GM23338 (cell line): ENCODE measurements around the gene KRT17. TPM values are rescaled to one million over a fixed set of nuclear protein-coding genes. Genes with fewer than 3 reads are reported as not detected.

Experiments used
- ATAC-seq: fragments of 200-7000 bp; cut with Tn5 transposase; 3 replicates; pipeline ENCODE4 v1.9.1; 2020
- DNase-seq: peaks from one replicate; pipeline ENCODE4 v3.0.0-alpha.2; 2015; ENCODE audit warnings: low spot score
- H2AFZ ChIP-seq: fragments of 200-600 bp; sonication (generic); 2 replicates; pipeline ENCODE4 v1.8.0; 2016; ENCODE audit warnings: antibody characterized with exemption, mild to moderate bottlenecking, moderate library complexity
- H3F3A ChIP-seq: fragments of 200-600 bp; sonication (generic); replicated peaks from 2 replicates; pipeline ENCODE4 v1.8.0; 2017; ENCODE audit warnings: antibody characterized with exemption, mixed run types, low read depth
- H3K27ac ChIP-seq: fragments of 200-600 bp; sonication (generic); 2 replicates; pipeline ENCODE4 v1.6.1; 2016; ENCODE audit warnings: low read depth
- H3K27me3 ChIP-seq: fragments of 200-600 bp; sonication (generic); 2 replicates; pipeline ENCODE4 v1.8.0; 2016; ENCODE audit warnings: mild to moderate bottlenecking, mixed run types, moderate library complexity; ENCODE audit not compliant: insufficient read depth
- H3K36me3 ChIP-seq: fragments of 200-600 bp; sonication (generic); 2 replicates; pipeline ENCODE4 v1.8.0; 2016; ENCODE audit warnings: mild to moderate bottlenecking; ENCODE audit not compliant: insufficient read depth
- H3K4me1 ChIP-seq: fragments of 200-600 bp; sonication (generic); 2 replicates; pipeline ENCODE4 v1.8.0; 2016; ENCODE audit warnings: mild to moderate bottlenecking, moderate library complexity; ENCODE audit not compliant: insufficient read depth
- H3K4me2 ChIP-seq: fragments of 200-600 bp; sonication (generic); 2 replicates; pipeline ENCODE4 v1.7.1; 2017; ENCODE audit warnings: mixed run types
- H3K4me3 ChIP-seq: fragments of 200-600 bp; sonication (generic); 2 replicates; pipeline ENCODE4 v1.6.1; 2016; ENCODE audit warnings: mixed run types
- H3K79me2 ChIP-seq: fragments of 200-600 bp; sonication (generic); replicated peaks from 2 replicates; pipeline ENCODE4 v1.8.0; 2017; ENCODE audit warnings: mild to moderate bottlenecking; ENCODE audit not compliant: insufficient read depth
- H3K9me2 ChIP-seq: fragments of 200-600 bp; sonication (generic); 2 replicates; pipeline ENCODE4 v1.8.0; 2017; ENCODE audit not compliant: insufficient read depth
- H4K20me1 ChIP-seq: fragments of 200-600 bp; sonication (generic); replicated peaks from 2 replicates; pipeline ENCODE4 v1.8.0; 2017; ENCODE audit warnings: mild to moderate bottlenecking; ENCODE audit not compliant: insufficient read depth
- H3K27ac Mint-ChIP-seq: 2 replicates; pipeline ENCODE4 v1.8.0; 2020; ENCODE audit warnings: inconsistent platforms, mild to moderate bottlenecking, moderate library complexity, mixed read lengths
- H3K27me3 Mint-ChIP-seq: 3 replicates; pipeline ENCODE4 v1.8.0; 2022; ENCODE audit warnings: low read depth, mild to moderate bottlenecking, moderate library complexity, mixed read lengths, inconsistent platforms; ENCODE audit not compliant: insufficient read depth, poor library complexity
- H3K36me3 Mint-ChIP-seq: 3 replicates; pipeline ENCODE4 v1.8.0; 2021; ENCODE audit warnings: low read depth, mild to moderate bottlenecking, inconsistent platforms, moderate library complexity, mixed read lengths
- H3K4me1 Mint-ChIP-seq: 3 replicates; pipeline ENCODE4 v1.8.0; 2020; ENCODE audit warnings: mild to moderate bottlenecking, inconsistent platforms, mixed read lengths
- H3K4me3 Mint-ChIP-seq: 3 replicates; pipeline ENCODE4 v1.8.0; 2021; ENCODE audit warnings: moderate library complexity, mild to moderate bottlenecking, inconsistent platforms, mixed read lengths
- H3K9me3 Mint-ChIP-seq: 3 replicates; pipeline ENCODE4 v1.8.0; 2020; ENCODE audit warnings: moderate library complexity, mild to moderate bottlenecking, inconsistent platforms, mixed read lengths
- CREB1 ChIP-seq: fragments of 250-450 bp; sonication (Bioruptor Pico); IDR thresholded peaks from 2 replicates; pipeline ENCODE4 v1.5.0; 2020; ENCODE audit warnings: low read depth, mild to moderate bottlenecking, moderate library complexity
- EZH2 ChIP-seq: fragments of 200-600 bp; sonication (generic); IDR thresholded peaks from one replicate; pipeline ENCODE4 v1.8.0; 2017; ENCODE audit warnings: antibody characterized with exemption, mild to moderate bottlenecking, low read depth; ENCODE audit not compliant: unreplicated experiment
- EZH2phosphoT487 ChIP-seq: fragments of 200-600 bp; sonication (generic); IDR thresholded peaks from one replicate; pipeline ENCODE4 v1.8.1; 2018; ENCODE audit warnings: antibody characterized with exemption; ENCODE audit not compliant: unreplicated experiment
- JUNB ChIP-seq: IDR thresholded peaks from one replicate; pipeline ENCODE4 v1.6.1; 2016; ENCODE audit warnings: antibody characterized with exemption; ENCODE audit not compliant: unreplicated experiment
- POLR2AphosphoS5 ChIP-seq: IDR thresholded peaks from 2 replicates; pipeline ENCODE4 v1.6.1; 2016; ENCODE audit warnings: antibody characterized with exemption, low read depth
- REST ChIP-seq: IDR thresholded peaks from one replicate; pipeline ENCODE4 v1.6.1; 2018; ENCODE audit warnings: antibody characterized with exemption; ENCODE audit not compliant: unreplicated experiment
- STAT1 ChIP-seq: IDR thresholded peaks from one replicate; pipeline ENCODE4 v1.6.1; 2016; ENCODE audit warnings: antibody characterized with exemption; ENCODE audit not compliant: unreplicated experiment
- ZNF114 ChIP-seq: fragments of 250-450 bp; sonication (Bioruptor Pico); IDR thresholded peaks from 2 replicates; pipeline ENCODE4 v1.5.0; 2020; ENCODE audit warnings: mild to moderate bottlenecking, moderate library complexity
- polyA plus RNA-seq: library from polyadenylated mRNA; unstranded; fragments of >200 nt; fragmentation: Nextera tagmentation; extraction: Ambion mirVana; gene quantifications from 2 replicates; pipeline ENCODE4 v1.2.1, GENCODE V29; 2016
- total RNA-seq: library from RNA; depleted of rRNA; stranded (reverse); fragments of >200 nt; shearing (Covaris generic); gene quantifications from 2 replicates; pipeline ENCODE4 v1.2.3, GENCODE V29; 2014
- TF ChIP-seq, protein P1 (sequence below): IDR thresholded peaks from 2 replicates; pipeline ENCODE4 v1.6.1; 2016; ENCODE audit warnings: antibody characterized with exemption
- TF ChIP-seq, protein P2 (sequence below), 2 experiments: fragments of 200-600 bp in 1 of 2; sonication (generic) in 1 of 2; conservative IDR thresholded peaks; 2 replicates each; pipeline versions ENCODE4 v1.5.1 to v1.6.1; 2016 to 2017; ENCODE audit warnings: antibody characterized with exemption in 2 of 2, low read depth in 2 of 2, mild to moderate bottlenecking in 2 of 2, moderate library complexity in 1 of 2

Gene KRT17
- total and polyA plus RNA-seq, 2 experiments from 2014 or later, result 0.63 to 1.8 TPM

DNA sequence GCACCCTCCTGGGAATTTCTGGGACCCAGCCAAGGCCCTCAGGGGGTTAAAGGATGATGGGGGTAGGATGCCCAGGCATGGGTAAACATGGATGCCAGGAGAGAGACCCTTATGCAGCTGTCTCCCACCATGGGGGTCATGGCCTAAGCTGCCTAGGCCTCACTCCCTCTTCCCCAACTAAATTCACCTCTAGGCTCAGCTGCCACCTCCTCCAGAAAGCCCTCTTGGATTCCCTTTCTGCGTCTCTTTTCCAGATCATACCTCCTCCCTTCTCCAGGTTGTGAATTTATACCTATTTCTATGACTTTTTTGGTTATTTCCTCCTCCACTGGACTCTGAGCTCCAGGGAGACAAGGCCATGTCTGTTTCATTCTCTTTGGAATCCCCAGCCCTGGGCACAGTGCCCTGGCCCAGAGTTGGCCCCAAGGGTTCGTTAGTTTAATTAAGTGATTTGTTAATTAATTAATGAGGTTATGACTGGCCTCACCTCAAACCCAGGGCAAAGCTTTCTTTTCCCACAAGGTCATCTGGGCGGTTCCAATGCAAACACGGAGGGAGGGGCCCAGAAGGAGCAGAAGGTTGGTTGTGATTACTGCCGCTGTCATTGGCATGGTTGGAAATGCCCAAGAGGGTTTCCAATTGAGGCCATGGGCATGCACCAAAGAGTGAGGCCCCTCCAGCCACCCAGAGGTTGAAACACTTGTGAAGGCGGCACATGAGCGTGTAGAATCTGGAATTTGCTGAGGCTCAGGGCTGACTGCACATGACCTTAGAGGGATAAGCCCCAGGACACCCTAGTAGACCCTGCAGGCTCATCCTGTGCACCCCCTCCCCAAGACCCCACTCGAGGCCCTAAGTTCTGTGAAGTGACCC is 6.9 kb upstream of the KRT17 start (continued):
- no peak for TF ChIP-seq EZH2

DNA sequence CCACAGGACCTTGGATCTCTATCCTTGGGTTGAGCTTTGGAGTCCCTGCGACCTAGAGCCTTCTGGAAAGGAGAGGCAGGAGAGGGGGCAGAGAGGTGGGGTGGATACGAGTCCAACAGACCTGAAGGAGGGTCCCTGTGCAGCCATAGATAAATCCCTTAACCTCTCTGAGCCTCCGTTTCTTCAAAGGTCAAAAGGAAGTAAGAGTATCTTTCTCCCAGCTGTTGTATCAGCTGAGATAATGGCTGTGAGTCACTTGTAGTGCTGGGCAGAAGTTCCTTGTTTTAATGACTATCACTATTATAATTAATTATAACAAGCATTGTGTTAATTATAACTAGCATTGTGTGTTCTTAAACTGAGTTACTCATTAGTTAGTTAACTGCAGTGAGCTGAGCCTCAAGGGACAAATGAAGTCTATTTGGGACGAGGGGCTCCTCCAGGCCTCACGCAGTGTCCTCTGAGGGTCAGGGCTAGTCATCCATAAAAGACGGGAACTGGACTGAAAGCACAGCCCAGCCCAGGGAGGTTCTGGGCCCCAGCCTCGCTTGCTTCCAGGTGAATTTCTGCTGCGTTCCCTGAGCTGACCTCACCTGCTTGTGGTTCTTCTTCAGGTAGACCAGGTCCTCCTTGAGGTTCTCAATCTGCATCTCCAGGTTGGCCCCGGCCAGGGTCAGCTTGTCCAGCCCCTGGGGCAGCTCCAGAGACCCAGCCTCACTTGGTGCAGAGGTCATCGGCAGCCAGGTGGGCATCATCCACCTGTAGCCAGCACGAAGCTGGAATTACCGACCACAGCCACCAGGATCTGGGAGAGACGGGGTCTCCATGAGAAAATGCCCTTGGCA is 5.7 kb upstream of the KRT17 start:
- H3K27me3 Mint-ChIP-seq, result peaks cover 10% of the 10 kb centered on the region
- DNase-seq (no peak), ATAC-seq (no peak)
- Histone ChIP-seq H3K27ac (no peak overlapping the region), H3K9me2 (no peaks in the 10 kb centered on the region), H2AFZ (no peak overlapping the region), H3K79me2 (no peaks in the 10 kb centered on the region), H3K36me3 (no peaks in the 10 kb centered on the region), H3K4me2 (no peak overlapping the region), H3K4me1 (peaks cover 12% of the 10 kb centered on the region; the same call in 1 of the 2 replicates), H3K27me3 (no peaks in the 10 kb centered on the region), H4K20me1 (no peaks in the 10 kb centered on the region), H3K4me3 (no peak overlapping the region), H3F3A (0 out of 2 replicates have a peak, but pooled peaks cover 3% of the 10 kb centered on the region)
- TF ChIP-seq EZH2 (no peak), JUNB (no peak), CREB1 (CRISPR knock-in tag) (no peak), STAT1 (no peak), ZNF114 (CRISPR knock-in tag) (no peak), EZH2phosphoT487 (no peak), REST (no peak), POLR2AphosphoS5 (no peak)
- TF ChIP-seq, protein P1, sequence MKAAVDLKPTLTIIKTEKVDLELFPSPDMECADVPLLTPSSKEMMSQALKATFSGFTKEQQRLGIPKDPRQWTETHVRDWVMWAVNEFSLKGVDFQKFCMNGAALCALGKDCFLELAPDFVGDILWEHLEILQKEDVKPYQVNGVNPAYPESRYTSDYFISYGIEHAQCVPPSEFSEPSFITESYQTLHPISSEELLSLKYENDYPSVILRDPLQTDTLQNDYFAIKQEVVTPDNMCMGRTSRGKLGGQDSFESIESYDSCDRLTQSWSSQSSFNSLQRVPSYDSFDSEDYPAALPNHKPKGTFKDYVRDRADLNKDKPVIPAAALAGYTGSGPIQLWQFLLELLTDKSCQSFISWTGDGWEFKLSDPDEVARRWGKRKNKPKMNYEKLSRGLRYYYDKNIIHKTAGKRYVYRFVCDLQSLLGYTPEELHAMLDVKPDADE, result no peak
- TF ChIP-seq, protein P2, sequence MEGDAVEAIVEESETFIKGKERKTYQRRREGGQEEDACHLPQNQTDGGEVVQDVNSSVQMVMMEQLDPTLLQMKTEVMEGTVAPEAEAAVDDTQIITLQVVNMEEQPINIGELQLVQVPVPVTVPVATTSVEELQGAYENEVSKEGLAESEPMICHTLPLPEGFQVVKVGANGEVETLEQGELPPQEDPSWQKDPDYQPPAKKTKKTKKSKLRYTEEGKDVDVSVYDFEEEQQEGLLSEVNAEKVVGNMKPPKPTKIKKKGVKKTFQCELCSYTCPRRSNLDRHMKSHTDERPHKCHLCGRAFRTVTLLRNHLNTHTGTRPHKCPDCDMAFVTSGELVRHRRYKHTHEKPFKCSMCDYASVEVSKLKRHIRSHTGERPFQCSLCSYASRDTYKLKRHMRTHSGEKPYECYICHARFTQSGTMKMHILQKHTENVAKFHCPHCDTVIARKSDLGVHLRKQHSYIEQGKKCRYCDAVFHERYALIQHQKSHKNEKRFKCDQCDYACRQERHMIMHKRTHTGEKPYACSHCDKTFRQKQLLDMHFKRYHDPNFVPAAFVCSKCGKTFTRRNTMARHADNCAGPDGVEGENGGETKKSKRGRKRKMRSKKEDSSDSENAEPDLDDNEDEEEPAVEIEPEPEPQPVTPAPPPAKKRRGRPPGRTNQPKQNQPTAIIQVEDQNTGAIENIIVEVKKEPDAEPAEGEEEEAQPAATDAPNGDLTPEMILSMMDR (conservative IDR thresholded peaks at IDR 0.05; ENCODE audit: low read depth in 2 of 2), result no peak
- H3K9me3 Mint-ChIP-seq, result no peaks in the 10 kb centered on the region
- no peak overlapping the region for H3K27ac Mint-ChIP-seq
- H3K36me3 Mint-ChIP-seq, result no peaks in the 10 kb centered on the region
- no peak overlapping the region for H3K4me3 Mint-ChIP-seq
- H3K4me1 Mint-ChIP-seq, result peaks cover 19% of the 10 kb centered on the region
